Hepatocyte (in vitro differentiated cells): ENCODE measurements around the gene FBXO38.
A peak's percentile ranks its signal among the peaks of the same experiment; 100 is the strongest.

ENCODE experiments used
- EZH2 ChIP-seq: fragments of 200-600 bp; sonication (generic); IDR thresholded peaks from 2 replicates; pipeline ENCODE4 v1.6.1; 2016; ENCODE audit warnings: antibody characterized with exemption, mild to moderate bottlenecking, borderline replicate concordance
- TF ChIP-seq, protein P1 (sequence below): fragments of 200-600 bp; sonication (generic); IDR thresholded peaks from 2 replicates; pipeline ENCODE4 v1.5.1; 2016; ENCODE audit warnings: antibody characterized with exemption, mild to moderate bottlenecking; ENCODE audit not compliant: poor library complexity

DNA sequence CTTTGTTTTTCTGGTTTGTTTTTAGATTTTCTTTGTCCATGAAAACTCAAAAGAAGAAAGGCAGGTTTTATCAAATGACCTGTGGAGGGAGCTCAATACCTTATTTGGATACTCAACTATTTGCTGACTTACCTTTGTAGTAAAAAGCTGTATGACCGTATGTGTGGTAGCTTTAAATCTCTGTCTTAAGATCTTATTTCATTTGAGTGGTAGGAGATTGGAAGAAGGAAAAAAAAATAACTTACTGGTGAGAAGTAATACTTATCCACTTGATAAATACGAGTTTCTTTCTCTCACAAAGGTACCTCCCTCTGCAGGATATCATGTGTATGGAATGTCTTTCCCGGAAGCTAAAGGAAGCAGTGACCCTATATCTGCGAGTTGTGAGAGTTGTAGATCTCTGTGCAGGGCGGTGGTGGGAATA lies 15.0 kb downstream of the FBXO38 start:
- no peak for TF ChIP-seq EZH2
- TF ChIP-seq, protein P1, sequence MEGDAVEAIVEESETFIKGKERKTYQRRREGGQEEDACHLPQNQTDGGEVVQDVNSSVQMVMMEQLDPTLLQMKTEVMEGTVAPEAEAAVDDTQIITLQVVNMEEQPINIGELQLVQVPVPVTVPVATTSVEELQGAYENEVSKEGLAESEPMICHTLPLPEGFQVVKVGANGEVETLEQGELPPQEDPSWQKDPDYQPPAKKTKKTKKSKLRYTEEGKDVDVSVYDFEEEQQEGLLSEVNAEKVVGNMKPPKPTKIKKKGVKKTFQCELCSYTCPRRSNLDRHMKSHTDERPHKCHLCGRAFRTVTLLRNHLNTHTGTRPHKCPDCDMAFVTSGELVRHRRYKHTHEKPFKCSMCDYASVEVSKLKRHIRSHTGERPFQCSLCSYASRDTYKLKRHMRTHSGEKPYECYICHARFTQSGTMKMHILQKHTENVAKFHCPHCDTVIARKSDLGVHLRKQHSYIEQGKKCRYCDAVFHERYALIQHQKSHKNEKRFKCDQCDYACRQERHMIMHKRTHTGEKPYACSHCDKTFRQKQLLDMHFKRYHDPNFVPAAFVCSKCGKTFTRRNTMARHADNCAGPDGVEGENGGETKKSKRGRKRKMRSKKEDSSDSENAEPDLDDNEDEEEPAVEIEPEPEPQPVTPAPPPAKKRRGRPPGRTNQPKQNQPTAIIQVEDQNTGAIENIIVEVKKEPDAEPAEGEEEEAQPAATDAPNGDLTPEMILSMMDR, result peak; percentile 20
